Stimulated activated naive B cell treated with anti-CD40 and anti-IgM and Interleukin-4, amounts not matched to agents 10 μg/mL and 1 μg/mL and 100 μg/mL, for 72 hours (primary cell): Measurements from ENCODE around the gene ATP6V0B.

Source experiments
- ATAC-seq, 2 donors: fragments of 150-1000 bp; cut with Tn5 transposase; replicated peaks; 2 replicates each; pipeline ENCODE4 v1.10.0; 2021; ENCODE audit warnings: moderate library complexity in 1 of 2
- DNase-seq: peaks from one replicate; pipeline ENCODE4 v3.0.0; 2021
- H3K27ac Mint-ChIP-seq: one replicate; pipeline ENCODE4 v1.8.0; 2022; ENCODE audit warnings: mild to moderate bottlenecking, mixed read lengths
- H3K27me3 Mint-ChIP-seq, 2 donors: one replicate each; pipeline ENCODE4 v1.8.0; 2022; ENCODE audit warnings: mixed read lengths in 2 of 2
- H3K36me3 Mint-ChIP-seq, 2 donors: one replicate each; pipeline ENCODE4 v1.8.0; 2022; ENCODE audit warnings: mixed read lengths in 2 of 2, mild to moderate bottlenecking in 1 of 2
- H3K4me1 Mint-ChIP-seq, 2 donors: one replicate each; pipeline ENCODE4 v1.8.0; 2022; ENCODE audit warnings: mixed read lengths in 2 of 2, mild to moderate bottlenecking in 1 of 2
- H3K4me3 Mint-ChIP-seq, 2 donors: one replicate each; pipeline ENCODE4 v1.8.0; 2022; ENCODE audit warnings: mild to moderate bottlenecking in 2 of 2, mixed read lengths in 2 of 2, moderate library complexity in 1 of 2
- H3K9me3 Mint-ChIP-seq, 2 donors: one replicate each; pipeline ENCODE4 v1.8.0; 2022; ENCODE audit warnings: mixed read lengths in 2 of 2, mild to moderate bottlenecking in 1 of 2

The ATP6V0B gene

DNA sequence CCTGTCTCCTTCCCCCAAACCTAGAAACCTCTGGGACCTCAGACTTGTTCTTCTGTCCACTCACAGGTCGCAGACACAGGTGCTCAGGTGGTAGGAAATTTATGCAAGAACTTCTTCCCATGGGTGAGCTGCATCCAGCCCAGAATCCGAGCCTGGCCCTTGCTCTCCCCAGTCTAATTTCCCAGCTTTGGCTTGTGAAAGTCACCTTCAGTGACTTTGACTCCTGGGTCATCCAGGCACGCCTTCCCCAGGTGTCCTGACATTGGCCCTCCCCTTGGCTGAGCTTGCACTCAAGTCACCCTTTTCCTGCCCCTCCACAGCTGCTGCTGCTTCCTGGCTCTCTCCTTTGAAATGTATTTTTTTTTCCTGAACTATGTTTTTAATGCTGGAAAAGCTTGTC, 21.4 kb upstream of the ATP6V0B start:
- Mint-ChIP-seq H3K9me3 (no peaks in the 10 kb centered on the region), H3K27ac (no peak overlapping the region)
- no peak for ATAC-seq

DNA sequence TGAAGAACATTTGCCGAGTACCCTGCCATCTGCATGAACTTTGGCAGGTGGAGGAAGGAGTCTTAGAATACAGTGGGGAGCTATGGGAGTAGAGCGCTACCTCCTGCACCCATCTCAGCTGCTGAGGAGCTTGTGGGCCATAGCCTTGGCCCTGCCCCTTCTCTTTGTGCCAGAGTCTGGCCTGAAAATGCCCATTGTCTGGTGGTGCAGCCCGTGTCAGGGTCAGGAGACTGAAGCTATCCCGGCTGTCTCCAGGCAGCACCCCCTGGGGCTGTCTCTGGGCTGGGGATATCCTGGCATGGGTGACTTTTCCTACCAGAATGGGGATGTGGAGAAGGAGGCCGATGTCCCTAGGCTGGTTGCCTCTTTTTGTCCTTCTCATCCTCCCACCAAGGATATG, 20.7 kb upstream of the ATP6V0B start:
- no peaks in the 10 kb centered on the region for H3K9me3 Mint-ChIP-seq
- H3K36me3 Mint-ChIP-seq: peaks cover 45 to 55% of the 10 kb centered on the region in 2 donors
- no peaks in the 10 kb centered on the region for H3K27me3 Mint-ChIP-seq
- DNase-seq (no peak), ATAC-seq (no peak)
- peaks cover 21 to 28% of the 10 kb centered on the region in 2 donors for H3K4me1 Mint-ChIP-seq
- no peak overlapping the region for H3K4me3 Mint-ChIP-seq
- H3K27ac Mint-ChIP-seq: no peak overlapping the region

More for the DNA sequence above, 21.4 kb upstream of the ATP6V0B start:
- no peak overlapping the region for H3K4me3 Mint-ChIP-seq
- no peak for DNase-seq
- peaks cover 28 to 35% of the 10 kb centered on the region in 2 donors for H3K4me1 Mint-ChIP-seq
- H3K36me3 Mint-ChIP-seq: peaks cover 39 to 49% of the 10 kb centered on the region in 2 donors
- H3K27me3 Mint-ChIP-seq: no peaks in the 10 kb centered on the region

DNA sequence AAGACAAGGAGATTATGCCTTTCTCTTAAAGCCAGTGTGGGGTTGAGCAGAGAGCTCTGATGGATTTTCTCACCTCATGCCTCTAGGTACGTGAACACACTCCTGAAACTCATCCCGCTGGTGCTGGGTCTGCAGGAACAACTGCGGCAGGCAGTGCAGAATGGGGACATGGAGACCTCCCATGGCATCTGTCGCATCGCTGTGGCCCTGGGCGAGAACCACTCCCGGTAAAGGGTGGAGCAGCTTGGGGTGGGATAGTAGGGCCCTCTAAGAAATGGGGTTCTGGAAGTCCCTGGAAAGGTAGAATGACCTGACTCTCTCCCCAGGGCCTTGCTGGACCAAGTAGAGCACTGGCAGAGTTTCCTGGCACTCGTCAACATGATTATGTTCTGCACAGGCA, 18.5 kb upstream of the ATP6V0B start:
- ATAC-seq: no peak
- H3K4me1 Mint-ChIP-seq: peaks cover 8 to 11% of the 10 kb centered on the region in 2 donors

DNA sequence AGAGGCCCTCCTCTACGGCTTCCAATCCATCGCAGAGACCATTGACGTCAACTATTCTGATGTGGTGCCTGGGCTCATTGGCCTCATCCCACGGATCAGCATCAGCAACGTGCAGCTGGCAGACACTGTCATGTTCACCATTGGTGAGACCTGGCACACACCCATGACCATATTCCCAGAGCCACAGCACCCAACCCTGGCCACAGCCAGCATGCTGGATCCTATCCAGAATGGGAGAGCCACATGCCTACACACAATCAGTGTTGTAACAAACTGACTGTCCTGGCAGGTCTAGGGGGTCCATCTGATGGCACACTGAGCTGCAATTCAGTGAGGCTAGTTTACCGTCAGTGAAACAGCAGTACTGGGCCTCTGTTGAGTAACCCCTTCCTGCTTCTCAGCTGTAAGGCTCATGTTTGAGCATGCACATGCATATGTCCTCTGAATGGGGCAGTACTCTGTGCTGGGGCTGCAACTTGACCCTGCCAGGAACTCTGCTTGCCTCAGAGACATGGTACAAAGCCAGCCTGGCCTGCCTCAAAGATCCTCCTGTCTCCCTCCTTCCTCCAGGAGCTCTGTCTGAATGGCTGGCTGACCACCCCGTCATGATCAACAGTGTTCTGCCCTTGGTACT, 17.2 kb upstream of the ATP6V0B start:
- no peaks in the 10 kb centered on the region for H3K27me3 Mint-ChIP-seq
- no peak for ATAC-seq
- peaks cover 0 to 7% of the 10 kb centered on the region in 2 donors for H3K4me1 Mint-ChIP-seq
- H3K27ac Mint-ChIP-seq: no peak overlapping the region
- peaks cover 40 to 48% of the 10 kb centered on the region in 2 donors for H3K36me3 Mint-ChIP-seq
- DNase-seq: no peak
- H3K9me3 Mint-ChIP-seq: no peaks in the 10 kb centered on the region
- H3K4me3 Mint-ChIP-seq: no peak overlapping the region

More for the DNA sequence above, 18.5 kb upstream of the ATP6V0B start:
- Mint-ChIP-seq H3K36me3 (peaks cover 35 to 46% of the 10 kb centered on the region in 2 donors), H3K4me3 (no peak overlapping the region), H3K27me3 (no peaks in the 10 kb centered on the region), H3K9me3 (no peaks in the 10 kb centered on the region), H3K27ac (no peak overlapping the region)
- DNase-seq: no peak

DNA sequence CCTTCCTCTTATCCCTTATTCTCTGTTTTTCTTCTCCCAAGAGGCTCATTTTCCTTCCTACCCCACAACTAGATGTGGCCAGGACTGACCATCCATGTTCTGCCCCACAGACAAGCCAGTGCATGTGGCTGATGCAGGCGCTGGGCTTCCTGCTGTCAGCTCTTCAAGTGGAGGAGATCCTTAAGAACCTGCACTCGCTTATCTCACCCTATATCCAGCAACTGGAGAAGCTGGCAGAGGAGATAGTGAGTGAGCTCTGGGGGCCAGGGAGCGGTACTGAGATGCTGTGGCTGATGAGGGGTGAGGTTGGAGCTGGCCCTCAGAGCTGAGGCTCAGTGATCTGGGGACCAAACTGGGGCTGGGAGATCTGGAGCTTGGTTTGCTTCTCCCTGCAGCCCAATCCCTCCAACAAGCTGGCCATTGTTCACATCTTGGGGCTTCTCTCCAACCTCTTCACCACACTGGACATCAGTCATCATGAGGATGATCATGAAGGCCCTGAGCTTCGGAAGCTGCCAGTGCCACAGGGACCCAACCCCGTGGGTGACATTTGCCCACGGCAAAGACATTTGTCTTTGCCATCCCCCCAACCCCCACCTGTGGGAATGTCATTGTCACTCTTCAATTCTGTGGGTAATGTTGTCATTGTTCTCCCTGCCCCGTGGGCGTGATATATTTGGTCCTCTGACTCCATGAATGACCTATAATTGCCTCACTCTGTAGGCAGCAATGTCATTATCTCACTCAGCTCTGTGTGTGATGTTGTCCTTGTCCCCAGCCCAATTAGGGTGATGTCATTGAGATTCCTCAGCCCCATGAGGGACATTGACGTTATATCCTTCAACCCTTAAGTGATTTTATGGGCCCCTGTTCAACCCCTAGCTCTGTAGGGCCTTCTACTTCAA, 16.2 kb upstream of the ATP6V0B start:
- H3K9me3 Mint-ChIP-seq: no peaks in the 10 kb centered on the region
- no peak overlapping the region for H3K27ac Mint-ChIP-seq
- H3K4me3 Mint-ChIP-seq: no peak overlapping the region
- ATAC-seq: no peak
- peaks cover 0 to 4% of the 10 kb centered on the region in 2 donors for H3K4me1 Mint-ChIP-seq
- H3K27me3 Mint-ChIP-seq: no peaks in the 10 kb centered on the region
- DNase-seq: no peak
- peaks cover 42 to 46% of the 10 kb centered on the region in 2 donors for H3K36me3 Mint-ChIP-seq

DNA sequence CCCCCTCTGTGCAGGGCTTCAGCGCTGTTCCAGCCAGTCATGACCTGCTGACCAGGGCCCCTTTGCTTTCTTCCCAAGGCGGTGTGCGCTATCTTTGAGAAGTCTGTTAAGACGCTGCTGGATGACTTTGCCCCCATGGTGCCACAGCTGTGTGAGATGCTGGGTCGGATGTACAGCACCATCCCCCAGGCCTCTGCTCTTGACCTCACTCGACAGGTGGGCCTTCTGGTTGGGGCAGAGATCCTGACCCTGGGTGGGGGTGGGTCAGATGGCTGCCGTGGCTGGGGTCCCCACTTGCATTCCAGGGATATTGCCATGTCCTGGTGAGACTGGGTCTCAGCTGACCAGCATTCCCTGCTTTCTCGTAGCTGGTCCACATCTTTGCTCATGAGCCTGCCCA, 14.0 kb upstream of the ATP6V0B start:
- no peaks in the 10 kb centered on the region for H3K9me3 Mint-ChIP-seq
- ATAC-seq: no peak
- H3K4me1 Mint-ChIP-seq: peaks cover 0 to 3% of the 10 kb centered on the region in 2 donors
- no peaks in the 10 kb centered on the region for H3K27me3 Mint-ChIP-seq
- no peak overlapping the region for H3K27ac Mint-ChIP-seq
- peaks cover 32 to 37% of the 10 kb centered on the region in 2 donors for H3K36me3 Mint-ChIP-seq
- no peak for DNase-seq
- no peak overlapping the region for H3K4me3 Mint-ChIP-seq

DNA sequence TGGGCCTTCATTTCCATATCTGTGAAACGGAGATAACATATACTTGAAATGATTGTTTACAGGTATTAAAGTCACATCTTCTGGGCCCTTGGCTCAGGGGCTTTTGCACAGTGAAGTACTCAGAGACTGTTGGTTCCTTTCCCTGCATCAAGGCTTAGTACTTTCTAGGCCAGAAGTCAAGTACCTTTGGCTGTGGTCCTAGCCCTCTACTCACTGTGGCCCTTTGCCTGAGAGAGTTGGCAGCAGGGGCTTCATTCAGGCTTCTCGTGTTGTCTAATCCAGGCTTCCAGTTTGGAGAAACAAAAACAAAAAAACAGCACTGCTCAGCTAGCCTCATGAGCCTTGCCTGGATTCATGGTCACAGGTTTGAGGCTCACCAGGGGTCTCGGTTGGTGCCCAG, 13.1 kb upstream of the ATP6V0B start:
- H3K27me3 Mint-ChIP-seq: no peaks in the 10 kb centered on the region
- H3K36me3 Mint-ChIP-seq: peaks cover 29 to 35% of the 10 kb centered on the region in 2 donors
- no peaks in the 10 kb centered on the region for H3K9me3 Mint-ChIP-seq
- DNase-seq (no peak), ATAC-seq (no peak)
- no peak overlapping the region for H3K27ac Mint-ChIP-seq
- no peak overlapping the region for H3K4me3 Mint-ChIP-seq
- H3K4me1 Mint-ChIP-seq: peaks cover 0 to 3% of the 10 kb centered on the region in 2 donors

DNA sequence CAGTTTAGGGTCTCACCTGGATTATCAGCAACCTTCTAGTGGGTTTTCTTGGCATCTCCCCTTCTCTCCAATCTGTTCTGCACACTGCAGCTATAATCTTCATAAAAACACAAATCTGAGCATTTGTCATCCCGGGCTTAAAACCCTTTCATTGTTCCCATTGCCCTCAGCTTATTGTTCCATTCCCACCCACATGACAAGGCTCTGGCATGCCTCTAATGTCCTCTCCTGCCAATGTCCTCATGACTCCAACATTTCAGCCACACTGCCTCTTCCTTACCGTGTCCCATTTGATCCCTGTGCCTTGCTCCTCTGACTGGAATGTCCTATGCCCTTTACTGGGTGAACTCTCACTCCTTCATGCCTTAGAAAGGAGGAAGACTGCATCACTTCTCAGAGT, 12.4 kb upstream of the ATP6V0B start:
- Mint-ChIP-seq H3K27me3 (no peaks in the 10 kb centered on the region), H3K36me3 (peaks cover 28 to 36% of the 10 kb centered on the region in 2 donors), H3K27ac (no peak overlapping the region), H3K9me3 (no peaks in the 10 kb centered on the region), H3K4me3 (no peak overlapping the region), H3K4me1 (peaks cover 0 to under 1% of the 10 kb centered on the region in 2 donors)
- ATAC-seq: no peak
- no peak for DNase-seq

DNA sequence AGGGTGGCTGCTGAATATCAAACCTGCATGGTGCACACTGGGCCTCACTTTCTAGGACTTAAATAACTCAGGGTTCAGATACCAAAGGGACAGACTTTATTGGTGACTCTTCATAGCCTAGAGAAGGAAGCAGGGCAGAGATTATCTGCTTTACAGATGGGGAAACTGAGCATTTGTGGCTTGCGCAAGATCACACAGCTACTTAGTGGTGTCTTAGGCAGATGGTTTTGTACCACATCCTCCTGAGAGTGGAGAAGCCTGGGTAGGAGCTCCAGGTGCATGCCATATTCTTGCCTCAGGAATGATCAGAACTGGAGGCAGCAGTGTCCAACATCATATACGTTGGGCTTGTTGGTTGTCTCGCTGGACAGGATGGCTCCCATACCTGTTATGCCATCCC, 11.8 kb upstream of the ATP6V0B start:
- no peak for DNase-seq
- no peak for ATAC-seq
- Mint-ChIP-seq H3K36me3 (peaks cover 30 to 37% of the 10 kb centered on the region in 2 donors), H3K4me3 (no peak overlapping the region), H3K9me3 (no peaks in the 10 kb centered on the region), H3K27me3 (no peaks in the 10 kb centered on the region), H3K4me1 (no peaks in the 10 kb centered on the region), H3K27ac (no peak overlapping the region)

DNA sequence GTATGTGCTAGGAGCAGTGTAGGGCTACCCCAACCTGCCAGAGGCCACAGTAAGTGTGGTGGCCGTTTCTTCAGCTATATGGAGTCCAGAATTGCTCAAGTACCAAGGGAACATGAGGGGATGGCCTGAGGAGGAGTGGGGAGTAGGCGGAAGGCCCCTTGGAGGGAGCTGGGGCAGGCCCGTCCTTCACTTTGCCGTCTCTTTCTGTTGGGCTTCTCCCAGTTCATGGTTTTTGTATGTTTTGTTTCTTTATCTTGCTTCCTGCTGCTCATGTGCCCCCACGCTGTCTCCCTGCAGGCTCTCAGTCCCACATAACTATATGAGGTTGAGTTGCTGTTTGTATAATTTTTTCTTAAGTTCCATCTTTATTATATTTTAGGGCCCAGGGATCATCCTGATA, 10.9 kb upstream of the ATP6V0B start:
- ATAC-seq (no peak), DNase-seq (no peak)
- H3K27ac Mint-ChIP-seq: no peak overlapping the region
- H3K4me1 Mint-ChIP-seq: no peaks in the 10 kb centered on the region
- no peak overlapping the region for H3K4me3 Mint-ChIP-seq
- H3K36me3 Mint-ChIP-seq: peaks cover 27 to 31% of the 10 kb centered on the region in 2 donors
- H3K9me3 Mint-ChIP-seq: no peaks in the 10 kb centered on the region
- no peaks in the 10 kb centered on the region for H3K27me3 Mint-ChIP-seq

DNA sequence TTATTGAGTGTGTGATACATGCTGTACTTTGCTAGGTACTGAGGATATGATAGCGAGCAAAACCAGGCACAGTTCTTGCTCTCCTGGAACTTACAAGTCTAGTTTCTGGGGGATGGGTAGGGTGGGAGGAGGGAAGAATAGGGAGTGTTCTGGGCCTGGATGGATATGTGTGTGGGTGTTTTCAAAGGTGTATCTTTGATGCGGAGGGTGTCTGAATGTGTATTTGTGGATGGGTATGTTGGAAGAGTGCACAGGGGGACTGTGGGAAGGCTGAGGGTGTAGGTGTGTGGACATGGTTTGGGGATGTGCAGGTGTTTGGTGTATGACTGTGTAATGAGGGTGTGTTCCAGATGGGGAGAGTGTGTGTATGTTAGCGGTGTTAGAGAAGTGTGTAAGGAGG, 9.4 kb upstream of the ATP6V0B start:
- Mint-ChIP-seq H3K36me3 (peaks cover 23 to 30% of the 10 kb centered on the region in 2 donors), H3K4me3 (no peak overlapping the region), H3K27me3 (no peaks in the 10 kb centered on the region), H3K4me1 (peaks cover 3 to 13% of the 10 kb centered on the region in 2 donors), H3K9me3 (no peaks in the 10 kb centered on the region), H3K27ac (no peak overlapping the region)
- DNase-seq: no peak
- no peak for ATAC-seq

DNA sequence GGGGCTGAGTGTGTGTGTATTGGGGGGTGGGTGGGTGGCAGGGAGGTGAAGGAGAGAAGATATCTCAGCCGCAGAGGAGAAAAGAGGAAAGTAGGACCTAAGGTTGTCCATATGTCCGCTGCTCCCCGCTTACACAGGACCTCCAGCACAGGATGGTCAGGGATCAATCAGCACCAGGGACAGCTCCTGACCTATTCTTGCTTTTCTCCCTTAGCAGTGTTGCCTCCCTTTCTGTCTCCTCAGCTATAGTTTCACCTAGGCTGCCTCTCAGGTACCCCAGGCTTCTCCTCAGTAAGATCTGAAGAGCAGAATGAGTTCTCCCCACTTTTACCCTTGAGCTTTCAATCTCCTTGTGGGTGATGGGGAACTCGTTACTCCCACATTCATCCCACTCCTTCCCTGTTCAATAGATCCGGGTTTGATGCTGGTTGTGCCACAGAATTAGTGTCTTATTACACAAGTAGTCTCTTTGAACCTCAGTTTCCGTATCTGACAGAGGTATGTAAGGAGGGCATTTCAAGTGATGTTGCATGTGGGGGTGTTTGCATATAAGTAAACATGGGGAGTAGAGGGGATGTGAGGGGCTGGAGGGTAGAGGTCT, 6.3 kb upstream of the ATP6V0B start:
- no peak for DNase-seq
- no peak overlapping the region for H3K27ac Mint-ChIP-seq
- peak overlapping the region in 1 of 2 donors; percentile 17 for H3K4me3 Mint-ChIP-seq
- peaks cover 15 to 30% of the 10 kb centered on the region in 2 donors for H3K4me1 Mint-ChIP-seq
- no peak for ATAC-seq
- no peaks in the 10 kb centered on the region for H3K9me3 Mint-ChIP-seq
- H3K36me3 Mint-ChIP-seq: peaks cover 21 to 28% of the 10 kb centered on the region in 2 donors
- H3K27me3 Mint-ChIP-seq: no peaks in the 10 kb centered on the region

DNA sequence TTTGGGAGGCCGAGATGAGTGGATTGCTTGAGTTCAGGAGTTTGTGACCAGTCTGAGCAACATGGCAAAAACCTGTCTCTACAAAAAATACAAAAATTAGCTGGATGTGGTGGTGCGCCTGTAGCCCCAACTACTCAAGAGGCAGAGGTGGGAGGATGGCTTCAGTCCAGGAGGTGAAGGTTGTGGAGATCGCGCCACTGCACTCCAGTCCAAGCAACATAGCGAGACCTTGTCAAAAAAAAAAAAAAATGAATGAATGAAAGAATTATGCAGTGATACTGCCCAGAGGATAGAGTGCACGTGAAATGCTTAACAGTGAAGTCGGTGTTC, 5.4 kb upstream of the ATP6V0B start:
- no peaks in the 10 kb centered on the region for H3K27me3 Mint-ChIP-seq
- no peak for DNase-seq

DNA sequence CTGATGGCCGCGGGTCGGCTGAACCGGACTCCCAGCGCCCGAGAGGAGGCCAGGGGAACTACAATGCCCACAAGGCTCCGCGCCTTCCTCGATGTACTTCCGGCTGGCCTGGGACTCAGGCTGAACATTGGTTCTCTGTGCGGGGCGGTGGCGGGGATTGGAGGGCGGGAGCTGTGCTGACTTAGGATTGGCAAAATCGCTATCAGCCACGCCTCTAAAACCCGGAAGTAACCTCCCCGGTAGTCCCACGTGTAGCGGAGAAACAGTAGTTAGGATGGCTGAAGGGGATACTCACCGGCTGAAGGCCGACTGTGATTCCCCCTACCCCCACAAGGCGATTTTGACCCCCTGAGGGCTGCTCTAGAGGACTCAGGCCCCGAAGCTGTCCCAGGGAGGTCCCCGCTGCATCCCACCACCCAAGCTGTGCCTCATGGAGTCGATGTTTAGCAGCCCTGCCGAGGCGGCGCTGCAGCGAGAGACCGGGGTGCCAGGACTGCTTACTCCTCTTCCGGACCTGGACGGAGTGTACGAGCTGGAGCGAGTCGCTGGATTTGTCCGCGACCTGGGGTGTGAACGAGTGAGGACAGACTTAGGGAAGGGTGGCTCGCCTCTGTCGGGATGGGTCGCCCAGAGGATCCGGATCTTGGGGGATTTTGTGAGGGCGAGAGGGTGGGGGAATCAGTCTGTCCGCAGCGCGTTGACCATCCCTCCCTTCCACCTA, 4.9 kb upstream of the ATP6V0B start, which contains the start of gene DPH2:
Gene DPH2 (plus strand): TSS at position 265 of the 721 bp plus-strand sequence. CDS start 166 bp downstream, at position 431.
- no peaks in the 10 kb centered on the region for H3K27me3 Mint-ChIP-seq
- H3K4me1 Mint-ChIP-seq: peaks cover 23 to 40% of the 10 kb centered on the region in 2 donors
- H3K9me3 Mint-ChIP-seq: no peaks in the 10 kb centered on the region
- peak within 1 kb of the TSS; percentile 94 to 95 for H3K4me3 Mint-ChIP-seq
- DNase-seq (peak; percentile 88), ATAC-seq (peak; percentile 91)
- peaks cover 26 to 31% of the 10 kb centered on the region in 2 donors for H3K36me3 Mint-ChIP-seq
- peak within 1 kb of the TSS; percentile 94 for H3K27ac Mint-ChIP-seq

More for the DNA sequence above, 5.4 kb upstream of the ATP6V0B start:
- Mint-ChIP-seq H3K9me3 (no peaks in the 10 kb centered on the region), H3K4me3 (peak overlapping the region; percentile 94 to 95), H3K4me1 (peaks cover 23 to 39% of the 10 kb centered on the region in 2 donors), H3K27ac (no peak overlapping the region), H3K36me3 (peaks cover 25 to 31% of the 10 kb centered on the region in 2 donors)
- no peak for ATAC-seq
